Activated CD4-positive, alpha-beta T cell treated with anti-CD3 and anti-CD28 coated beads, Interleukin-2, Interleukin-6, amounts not matched to agents 100 ng/mL and 50 ng/mL, durations not matched to agents 16 hours and 8 hours (primary cell): ENCODE data around the gene CBR1.

ENCODE experiments used
- DNase-seq: peaks from one replicate; pipeline ENCODE4 v3.0.0-alpha.2; 2020

Gene CBR1

GRCh38 chr21:36069713-36070583 is at the start of gene CBR1:
Gene CBR1, plus strand, starts transcription at chr21:36070024. Its CDS starts 92 bp downstream, at chr21:36070116.
- peak; percentile 95 for DNase-seq

- DNase-seq: no peak
Measured at GRCh38 chr21:36021251-36021837, 48.5 kb upstream of the CBR1 start.

GRCh38 chr21:36022427-36023091 is 47.3 kb upstream of the CBR1 start:
- no peak for DNase-seq

GRCh38 chr21:36023092-36023480 is 46.7 kb upstream of the CBR1 start:
- DNase-seq: no peak

GRCh38 chr21:36024782-36025181 is 45.0 kb upstream of the CBR1 start:
- DNase-seq: no peak

GRCh38 chr21:36027347-36027746 is 42.5 kb upstream of the CBR1 start:
- DNase-seq: no peak

GRCh38 chr21:36028127-36029069 is 41.4 kb upstream of the CBR1 start:
- peak; percentile 79 for DNase-seq

GRCh38 chr21:36029309-36029708 is 40.5 kb upstream of the CBR1 start:
- DNase-seq: no peak

- DNase-seq: no peak
Measured at GRCh38 chr21:36030581-36031189, 39.1 kb upstream of the CBR1 start.

- DNase-seq: no peak
Measured at GRCh38 chr21:36032647-36033406, 37.0 kb upstream of the CBR1 start.

GRCh38 chr21:36034211-36034913 is 35.5 kb upstream of the CBR1 start:
- no peak for DNase-seq

- no peak for DNase-seq
Measured at GRCh38 chr21:36035381-36035791, 34.4 kb upstream of the CBR1 start.

- no peak for DNase-seq
Measured at GRCh38 chr21:36038701-36039497, 30.9 kb upstream of the CBR1 start.

- no peak for DNase-seq
Measured at GRCh38 chr21:36039861-36040260, 30.0 kb upstream of the CBR1 start.

GRCh38 chr21:36040389-36040788 is 29.4 kb upstream of the CBR1 start:
- DNase-seq: no peak

GRCh38 chr21:36041910-36042309 is 27.9 kb upstream of the CBR1 start:
- no peak for DNase-seq

- no peak for DNase-seq
Measured at GRCh38 chr21:36044056-36044455, 25.8 kb upstream of the CBR1 start.

- no peak for DNase-seq
Measured at GRCh38 chr21:36045993-36046392, 23.8 kb upstream of the CBR1 start.

- DNase-seq: no peak
Measured at GRCh38 chr21:36047139-36047538, 22.7 kb upstream of the CBR1 start.

- DNase-seq: no peak
Measured at GRCh38 chr21:36048357-36048756, 21.5 kb upstream of the CBR1 start.
